ENCODE measurements around the gene FNDC11.

GRCh38 chr20:63586797-63587196 lies 32.8 kb downstream of the FNDC11 start:
- TF ChIP-seq CTCF (conservative IDR thresholded peaks at IDR 0.05; ENCODE audit: low read length) (no peak), EZH2phosphoT487 (IDR thresholded peaks at IDR 0.05; ENCODE audit: borderline replicate concordance, low read depth, low read length) (no peak)
